ENCODE data around the gene ITGA2. TPM values are rescaled to one million over a fixed set of nuclear protein-coding genes. Genes with fewer than 3 reads are reported as not detected.

Gene ITGA2
- total and polyA plus RNA-seq, 4 experiments from 2014 or later = 0.30 to 1.6 (median 0.93) TPM

DNA sequence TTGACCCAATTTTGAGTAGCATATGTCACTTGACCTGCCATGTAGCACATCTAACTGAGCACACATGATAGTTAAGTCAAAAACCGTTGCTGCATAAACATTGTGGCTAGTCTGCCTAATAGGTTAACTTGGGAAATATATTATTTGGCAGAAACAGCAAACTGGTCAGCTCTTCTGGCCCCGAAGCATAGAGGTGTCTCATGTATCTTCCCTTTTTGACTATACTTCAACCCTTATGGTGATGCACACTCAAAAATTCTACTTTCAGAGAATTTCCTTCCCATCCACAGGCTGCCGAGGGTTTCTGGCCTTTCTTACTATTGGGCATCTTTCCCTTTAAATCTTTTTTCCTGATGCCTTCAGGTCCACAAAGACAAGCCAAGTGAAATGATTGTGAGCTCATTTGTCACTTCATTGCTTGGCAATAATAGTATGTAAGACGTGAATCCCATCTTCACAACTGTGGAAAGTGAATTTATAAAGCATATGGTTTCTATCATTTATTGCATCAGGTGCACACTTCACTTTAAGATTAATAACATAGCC is 79.2 kb downstream of the ITGA2 start:
- no peaks in the 10 kb centered on the region for H3K27me3 Mint-ChIP-seq
- CTCF ChIA-PET (ENCODE audit: partially characterized antibody) = interaction anchor here (1.5 kb wide), 2 partner anchors 8 to 119 kb away, joined by 3 to 4 read pairs; no protein-coding TSS in a partner anchor
- H3K4me1 Mint-ChIP-seq = peaks cover 0 to 7% (median 3%) of the 10 kb centered on the region in 4 donors
- no peaks in the 10 kb centered on the region for H3K9me3 Mint-ChIP-seq
- H3K27ac Mint-ChIP-seq = no peak overlapping the region
- no peak overlapping the region for H3K27ac ChIP-seq (ENCODE audit: low read depth, low read length)
- intact Hi-C loops (cut with micrococcal nuclease) = no loop called here
- no peak for DNase-seq
- no peak overlapping the region for H3K4me3 ChIP-seq (ENCODE audit: low read length in 2 of 2)
- H3K36me3 ChIP-seq (ENCODE audit: insufficient read depth, low read length) = no peaks in the 10 kb centered on the region
- POLR2A ChIA-PET (ENCODE audit: partially characterized antibody) = interaction anchor here (1.4 kb wide), 1 partner anchor 25 kb away, joined by 3 read pairs; no protein-coding TSS in a partner anchor
- no peaks in the 10 kb centered on the region for H3K4me1 ChIP-seq (ENCODE audit: insufficient read depth, low read length)
- no peaks in the 10 kb centered on the region for H3K27me3 ChIP-seq (ENCODE audit: insufficient read depth, low read length)
- no peaks in the 10 kb centered on the region for H3K9me3 ChIP-seq (ENCODE audit: control insufficient read depth in 1 of 2, low read length in 2 of 2)
- H3K4me3 Mint-ChIP-seq = no peak overlapping the region
- H3K36me3 Mint-ChIP-seq = no peaks in the 10 kb centered on the region

- H3K4me3 Mint-ChIP-seq = no peak overlapping the region
- H3K36me3 Mint-ChIP-seq = no peaks in the 10 kb centered on the region
- Histone ChIP-seq H3K36me3 (ENCODE audit: insufficient read depth, low read length) (no peaks in the 10 kb centered on the region), H3K4me3 (ENCODE audit: low read length in 2 of 2) (no peak overlapping the region), H3K27me3 (ENCODE audit: insufficient read depth, low read length) (no peaks in the 10 kb centered on the region), H3K9me3 (ENCODE audit: control insufficient read depth in 1 of 2, low read length in 2 of 2) (no peaks in the 10 kb centered on the region), H3K27ac (ENCODE audit: low read depth, low read length) (no peak overlapping the region), H3K4me1 (ENCODE audit: insufficient read depth, low read length) (no peaks in the 10 kb centered on the region)
- peak overlapping the region in 1 of 7 donors; percentile 17 for H3K27ac Mint-ChIP-seq
- intact Hi-C loops (cut with micrococcal nuclease) = no loop called here
- POLR2A ChIA-PET (ENCODE audit: partially characterized antibody) = interaction anchor here (1.4 kb wide), 1 partner anchor 24 kb away, joined by 3 read pairs; no protein-coding TSS in a partner anchor
- DNase-seq = peak in 1 of 5 donors; percentile 52
- H3K9me3 Mint-ChIP-seq = no peaks in the 10 kb centered on the region
- CTCF ChIA-PET (ENCODE audit: partially characterized antibody) = interaction anchor here (1.0 to 1.5 kb wide), 2 partner anchors 10 to 28 kb away, joined by 3 read pairs; no protein-coding TSS in a partner anchor
- H3K4me1 Mint-ChIP-seq = peaks cover 0 to 7% (median 3%) of the 10 kb centered on the region in 4 donors
- no peaks in the 10 kb centered on the region for H3K27me3 Mint-ChIP-seq
Observed at GRCh38 chr5:53069626-53070025, 80.5 kb downstream of the ITGA2 start.

DNA sequence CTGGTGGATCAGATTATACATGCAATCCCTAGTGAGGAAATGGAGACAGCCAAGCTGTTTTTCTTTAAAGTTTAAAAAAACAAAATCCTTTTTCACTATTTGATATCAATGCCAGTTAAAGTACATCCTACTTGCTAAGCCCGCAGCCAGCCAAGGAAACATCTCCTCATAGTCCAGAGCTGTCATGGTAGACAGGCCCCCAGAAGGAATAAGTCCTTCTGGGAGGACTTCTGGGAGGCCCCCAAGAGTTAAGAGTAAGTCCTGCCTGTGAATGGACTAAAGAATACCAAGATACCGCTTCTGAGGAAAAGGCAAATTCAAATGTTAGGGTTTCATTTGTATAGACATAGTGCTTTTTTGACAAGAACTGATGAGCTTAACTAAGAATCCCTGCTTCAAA is 82.1 kb downstream of the ITGA2 start:
- no peaks in the 10 kb centered on the region for H3K27me3 Mint-ChIP-seq
- no peaks in the 10 kb centered on the region for H3K9me3 Mint-ChIP-seq
- no peaks in the 10 kb centered on the region for H3K36me3 Mint-ChIP-seq
- DNase-seq = no peak
- no peaks in the 10 kb centered on the region for H3K36me3 ChIP-seq (ENCODE audit: insufficient read depth, low read length)
- POLR2A ChIA-PET (ENCODE audit: partially characterized antibody) = no interaction called here
- CTCF ChIA-PET (ENCODE audit: partially characterized antibody) = no interaction called here
- intact Hi-C loops (cut with micrococcal nuclease) = no loop called here
- H3K4me3 Mint-ChIP-seq = no peak overlapping the region
- H3K27ac Mint-ChIP-seq = no peak overlapping the region
- H3K27me3 ChIP-seq (ENCODE audit: insufficient read depth, low read length) = no peaks in the 10 kb centered on the region
- no peak overlapping the region for H3K27ac ChIP-seq (ENCODE audit: low read depth, low read length)
- H3K4me1 Mint-ChIP-seq = peaks cover 0 to 7% (median 3%) of the 10 kb centered on the region in 4 donors
- H3K4me3 ChIP-seq (ENCODE audit: low read length in 2 of 2) = no peak overlapping the region
- no peaks in the 10 kb centered on the region for H3K9me3 ChIP-seq (ENCODE audit: control insufficient read depth in 1 of 2, low read length in 2 of 2)
- no peaks in the 10 kb centered on the region for H3K4me1 ChIP-seq (ENCODE audit: insufficient read depth, low read length)

- intact Hi-C loops (cut with micrococcal nuclease) = no loop called here
- Histone ChIP-seq H3K4me1 (ENCODE audit: insufficient read depth, low read length) (no peaks in the 10 kb centered on the region), H3K4me3 (ENCODE audit: low read length in 2 of 2) (no peak overlapping the region), H3K9me3 (ENCODE audit: control insufficient read depth in 1 of 2, low read length in 2 of 2) (no peaks in the 10 kb centered on the region), H3K27me3 (ENCODE audit: insufficient read depth, low read length) (no peaks in the 10 kb centered on the region), H3K27ac (ENCODE audit: low read depth, low read length) (no peak overlapping the region), H3K36me3 (ENCODE audit: insufficient read depth, low read length) (no peaks in the 10 kb centered on the region)
- H3K27me3 Mint-ChIP-seq = no peaks in the 10 kb centered on the region
- ChIA-PET POLR2A (ENCODE audit: partially characterized antibody) (no interaction called here), CTCF (ENCODE audit: partially characterized antibody) (no interaction called here)
- no peaks in the 10 kb centered on the region for H3K36me3 Mint-ChIP-seq
- no peaks in the 10 kb centered on the region for H3K9me3 Mint-ChIP-seq
- no peak overlapping the region for H3K4me3 Mint-ChIP-seq
- DNase-seq = no peak
- H3K4me1 Mint-ChIP-seq = peaks cover 0 to 7% (median 3%) of the 10 kb centered on the region in 4 donors
- peak overlapping the region in 1 of 7 donors; percentile 73 for H3K27ac Mint-ChIP-seq
Observed at GRCh38 chr5:53071738-53072137, 82.6 kb downstream of the ITGA2 start.

- Histone ChIP-seq H3K27me3 (ENCODE audit: insufficient read depth, low read length) (no peaks in the 10 kb centered on the region), H3K9me3 (ENCODE audit: control insufficient read depth in 1 of 2, low read length in 2 of 2) (no peaks in the 10 kb centered on the region), H3K27ac (ENCODE audit: low read depth, low read length) (no peak overlapping the region), H3K36me3 (ENCODE audit: insufficient read depth, low read length) (no peaks in the 10 kb centered on the region), H3K4me3 (ENCODE audit: low read length in 2 of 2) (no peak overlapping the region), H3K4me1 (ENCODE audit: insufficient read depth, low read length) (no peaks in the 10 kb centered on the region)
- Mint-ChIP-seq H3K4me3 (no peak overlapping the region), H3K27me3 (peaks cover 0 to 1% of the 10 kb centered on the region in 2 donors), H3K36me3 (no peaks in the 10 kb centered on the region), H3K9me3 (no peaks in the 10 kb centered on the region), H3K4me1 (peaks cover 0 to 7% (median 3%) of the 10 kb centered on the region in 4 donors), H3K27ac (no peak overlapping the region)
- intact Hi-C loops (cut with micrococcal nuclease) = no loop called here
- ChIA-PET CTCF (ENCODE audit: partially characterized antibody) (no interaction called here), POLR2A (ENCODE audit: partially characterized antibody) (no interaction called here)
- no peak for DNase-seq
Observed at GRCh38 chr5:53073348-53073747, 84.2 kb downstream of the ITGA2 start.

DNA sequence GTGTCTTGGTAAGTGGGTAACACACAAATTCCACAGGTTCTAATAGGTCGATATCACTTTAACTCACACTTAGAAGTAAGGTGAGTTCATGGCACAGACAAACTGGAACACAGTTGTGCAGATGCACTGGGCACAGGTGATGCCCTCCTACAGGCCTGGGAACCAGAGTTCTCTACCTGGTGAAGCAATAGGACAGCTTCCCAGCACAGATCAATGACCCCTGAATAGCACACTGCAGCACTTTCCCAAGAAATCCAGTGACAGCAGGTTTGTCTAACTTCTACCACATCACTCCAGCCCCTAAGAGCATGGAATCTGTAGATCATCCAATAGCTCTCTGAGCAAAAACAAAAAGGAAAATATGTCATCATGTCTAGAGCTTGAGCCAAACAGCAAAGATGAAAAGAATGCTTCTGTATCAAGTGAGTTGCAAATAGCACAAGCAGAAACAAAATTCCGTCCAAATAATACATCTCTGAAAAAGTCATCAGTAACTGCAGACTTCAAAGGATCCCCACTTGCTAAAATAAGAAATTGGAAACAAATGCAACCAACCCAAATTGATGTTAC is 86.9 kb downstream of the ITGA2 start:
- no peak for DNase-seq
- Mint-ChIP-seq H3K9me3 (no peaks in the 10 kb centered on the region), H3K36me3 (no peaks in the 10 kb centered on the region), H3K4me3 (no peak overlapping the region), H3K27ac (no peak overlapping the region), H3K4me1 (peaks cover 5 to 14% (median 6%) of the 10 kb centered on the region in 4 donors), H3K27me3 (peaks cover 0 to 1% of the 10 kb centered on the region in 2 donors)
- Histone ChIP-seq H3K4me1 (ENCODE audit: insufficient read depth, low read length) (no peaks in the 10 kb centered on the region), H3K4me3 (ENCODE audit: low read length in 2 of 2) (no peak overlapping the region), H3K9me3 (ENCODE audit: control insufficient read depth in 1 of 2, low read length in 2 of 2) (no peaks in the 10 kb centered on the region), H3K36me3 (ENCODE audit: insufficient read depth, low read length) (no peaks in the 10 kb centered on the region), H3K27ac (ENCODE audit: low read depth, low read length) (no peak overlapping the region), H3K27me3 (ENCODE audit: insufficient read depth, low read length) (no peaks in the 10 kb centered on the region)
- intact Hi-C loops (cut with micrococcal nuclease) = no loop called here
- ChIA-PET POLR2A (ENCODE audit: partially characterized antibody) (no interaction called here), CTCF (ENCODE audit: partially characterized antibody) (no interaction called here)

DNA sequence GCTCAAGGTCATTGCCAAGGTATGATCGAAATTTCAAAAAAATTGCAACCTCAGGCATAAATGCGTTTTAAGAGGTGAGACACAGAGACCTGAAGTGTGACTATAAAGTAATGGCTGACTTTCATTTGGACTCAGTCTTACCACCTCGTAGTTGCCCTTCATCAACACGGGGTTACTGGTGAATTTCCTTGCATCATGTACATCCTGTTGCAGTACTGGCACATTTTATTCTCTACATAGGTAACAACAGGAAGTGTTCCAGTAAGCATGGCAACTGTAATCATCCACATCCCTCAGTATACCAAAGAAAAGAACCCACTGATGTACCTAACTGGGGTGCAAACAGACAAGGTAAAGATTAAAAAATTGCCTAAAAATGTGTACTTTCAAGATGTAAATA is 91.1 kb downstream of the ITGA2 start:
- no peaks in the 10 kb centered on the region for H3K9me3 Mint-ChIP-seq
- H3K27me3 ChIP-seq (ENCODE audit: insufficient read depth, low read length) = no peaks in the 10 kb centered on the region
- H3K4me3 ChIP-seq (ENCODE audit: low read length in 2 of 2) = no peak overlapping the region
- CTCF ChIA-PET (ENCODE audit: partially characterized antibody) = no interaction called here
- POLR2A ChIA-PET (ENCODE audit: partially characterized antibody) = no interaction called here
- peaks cover 19 to 44% (median 25%) of the 10 kb centered on the region in 4 donors for H3K4me1 Mint-ChIP-seq
- H3K36me3 Mint-ChIP-seq = no peaks in the 10 kb centered on the region
- intact Hi-C loops (cut with micrococcal nuclease) = loop anchor here (5.0 kb wide), 1 partner anchor 38 kb away; no protein-coding TSS in a partner anchor
- H3K9me3 ChIP-seq (ENCODE audit: control insufficient read depth in 1 of 2, low read length in 2 of 2) = no peaks in the 10 kb centered on the region
- H3K27me3 Mint-ChIP-seq = peaks cover 0 to 1% of the 10 kb centered on the region in 2 donors
- peak in 3 of 5 donors; percentile 4 to 33 (median 12) for DNase-seq
- no peaks in the 10 kb centered on the region for H3K36me3 ChIP-seq (ENCODE audit: insufficient read depth, low read length)
- H3K4me1 ChIP-seq (ENCODE audit: insufficient read depth, low read length) = peaks cover 20% of the 10 kb centered on the region
- H3K4me3 Mint-ChIP-seq = no peak overlapping the region
- H3K27ac ChIP-seq (ENCODE audit: low read depth, low read length) = no peak overlapping the region
- H3K27ac Mint-ChIP-seq = no peak overlapping the region

Data from CD4-positive, alpha-beta memory T cell (primary cell).